NK-92 (cell line): ENCODE measurements around the gene HAGHL.
"Not testable (repeated sequence)": the region's sequence is repeated elsewhere in the genome, so short reads cannot be mapped to it uniquely, and the experiment has no call there.

Source experiments
- DNase-seq: peaks from one replicate; lab custom pipeline; 2025; ENCODE audit not compliant: unreplicated experiment; lab: John Stamatoyannopoulos, UW

HAGHL gene

DNA sequence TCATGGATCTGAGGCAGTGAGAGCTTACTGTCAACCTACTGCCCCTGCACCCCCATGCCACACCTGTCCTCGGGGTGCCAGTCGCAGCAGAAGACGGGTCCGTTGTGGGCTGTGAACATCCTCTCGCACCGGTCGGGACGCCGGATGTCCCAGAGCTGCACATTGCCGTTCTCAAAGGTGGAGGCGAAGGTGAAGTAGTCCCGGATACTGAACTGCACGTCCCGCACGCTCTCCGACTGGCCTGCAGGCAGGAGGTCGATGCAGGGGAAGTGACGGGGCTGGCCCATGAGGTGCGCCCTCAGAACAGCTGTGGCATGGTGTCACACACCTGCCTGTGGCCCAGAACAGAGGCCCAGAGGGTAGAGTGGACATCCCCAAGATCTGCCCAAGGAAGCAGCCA is 39.4 kb upstream of the HAGHL start:
- DNase-seq: no peak

DNA sequence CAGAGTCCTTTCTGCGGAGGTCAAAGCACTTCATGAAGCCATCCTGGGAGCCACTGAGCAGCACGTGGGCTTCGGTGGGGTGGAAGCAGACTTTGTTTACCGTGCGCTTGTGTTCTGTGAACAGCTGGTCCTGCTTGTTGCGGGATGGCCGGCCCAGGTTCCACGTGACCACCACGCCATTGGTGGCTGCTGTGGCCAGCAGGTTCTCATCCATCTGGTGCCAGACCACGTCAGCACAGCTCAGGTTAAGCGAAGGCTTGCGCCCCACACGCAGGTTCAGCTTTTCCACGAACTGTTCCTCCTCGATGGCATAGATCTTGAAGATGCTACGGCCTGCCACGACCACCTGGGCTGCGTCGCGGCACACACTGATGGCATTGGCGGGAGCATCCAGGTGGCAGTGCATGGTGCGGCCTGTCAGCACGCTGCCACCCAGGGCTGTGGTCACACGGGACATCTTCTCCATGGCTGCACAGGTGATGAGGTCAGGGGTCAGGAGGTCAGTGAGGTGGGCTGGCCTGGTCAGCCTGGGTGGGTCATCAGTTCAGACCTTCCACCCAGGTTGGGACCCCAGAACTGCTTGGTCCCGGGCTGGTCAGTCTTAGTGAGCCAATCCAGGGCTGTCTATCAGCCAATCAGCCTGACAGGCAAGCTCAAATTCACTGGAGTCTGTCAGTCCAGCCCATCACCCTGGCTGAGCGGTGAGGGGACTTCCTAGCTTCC is 37.6 kb upstream of the HAGHL start:
- no peak for DNase-seq

DNA sequence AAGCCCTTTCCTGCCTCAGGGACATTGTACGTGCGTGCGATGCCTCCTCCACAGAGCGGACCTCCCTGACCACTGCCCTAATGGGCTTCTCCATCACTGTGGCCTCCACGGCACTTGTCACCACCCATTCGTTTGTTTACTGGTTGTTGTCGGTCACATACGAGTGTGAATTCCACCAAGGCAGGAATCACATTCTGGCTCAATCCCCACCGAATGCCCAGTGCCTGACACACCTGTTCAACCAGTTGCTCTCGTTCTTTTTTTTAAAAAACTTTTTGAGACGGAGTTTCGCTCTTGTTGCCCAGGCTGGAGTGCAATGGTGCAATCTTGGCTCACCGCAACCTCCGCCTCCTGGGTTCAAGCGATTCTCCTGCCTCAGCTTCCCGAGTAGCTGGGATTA is 35.7 kb upstream of the HAGHL start:
- DNase-seq: not testable (repeated sequence)

DNA sequence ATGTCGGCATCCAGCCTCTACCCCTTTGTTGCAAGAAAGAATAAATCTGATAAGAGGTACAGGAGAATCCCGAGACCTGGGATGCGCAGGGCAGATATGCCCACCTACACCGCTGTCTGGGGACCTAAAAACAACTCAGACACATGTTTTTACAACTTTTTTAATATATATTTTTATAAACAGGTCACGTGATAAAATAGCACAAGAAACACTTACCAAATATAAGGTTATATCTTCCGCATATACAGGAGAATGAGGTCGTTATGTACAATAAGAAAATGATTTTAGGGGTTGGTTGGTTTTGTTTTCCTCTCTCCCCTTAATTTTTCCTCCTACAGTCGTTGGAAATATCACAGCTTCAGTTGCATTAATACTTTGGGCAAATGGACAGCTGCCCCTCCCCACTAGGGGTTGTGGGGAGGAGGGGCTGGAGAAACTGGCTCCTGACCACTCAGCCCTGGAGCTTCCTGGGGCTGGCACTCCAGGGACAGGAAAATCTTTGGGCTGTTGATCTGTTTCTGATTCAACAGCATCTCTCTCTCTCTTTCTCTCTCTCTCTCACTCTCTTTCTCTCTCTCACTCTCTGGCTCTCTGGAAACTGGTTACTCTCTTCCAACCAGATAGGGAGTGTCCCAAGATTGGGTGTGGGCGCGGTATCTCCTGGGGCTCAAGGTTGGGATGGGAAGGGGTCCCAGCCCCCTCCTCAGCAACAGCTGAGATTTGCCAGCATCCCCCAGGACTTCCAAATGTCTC is 34.4 kb upstream of the HAGHL start:
- no peak for DNase-seq

DNA sequence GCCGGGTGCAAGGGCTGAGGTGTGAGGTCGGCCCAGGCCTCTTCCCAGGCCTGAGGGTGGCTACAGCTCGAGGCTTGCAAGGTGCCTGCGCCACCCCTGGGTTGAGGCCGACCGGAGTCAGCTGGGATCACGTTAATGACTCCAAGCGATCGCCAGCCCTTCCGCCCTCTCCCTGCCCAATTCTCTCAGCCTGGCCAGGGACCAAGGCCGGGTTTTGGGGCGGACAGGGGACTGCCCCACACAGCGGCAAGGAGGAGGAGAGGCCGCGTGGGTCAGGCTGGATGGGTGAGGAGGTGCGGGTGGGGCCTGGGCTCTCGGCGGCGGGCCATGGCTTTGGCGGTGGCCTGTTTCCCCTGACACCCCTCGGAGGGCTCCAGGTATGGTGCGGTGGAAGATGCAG is 33.5 kb upstream of the HAGHL start:
- DNase-seq: no peak

DNA sequence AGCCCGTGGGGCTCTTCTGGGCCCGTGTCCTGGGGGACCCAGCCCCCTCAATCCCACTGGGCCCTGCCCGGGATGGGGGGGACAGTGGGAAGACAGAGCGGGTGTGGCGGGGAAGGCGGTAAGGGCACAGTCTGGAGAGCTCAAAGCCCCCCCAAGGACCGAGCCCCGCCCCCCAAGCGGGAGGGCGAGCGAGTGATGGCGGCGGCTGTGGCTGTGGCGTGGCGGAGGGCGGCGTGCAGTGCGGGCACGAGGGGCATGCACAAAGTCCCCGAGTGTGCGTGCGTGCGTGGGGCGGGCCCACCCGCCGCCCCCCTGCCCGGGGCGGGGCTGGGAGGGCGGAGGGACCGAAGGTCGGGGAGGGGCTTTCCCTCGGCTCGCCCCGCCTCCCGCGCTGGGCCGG is 33.1 kb upstream of the HAGHL start:
- DNase-seq: no peak

DNA sequence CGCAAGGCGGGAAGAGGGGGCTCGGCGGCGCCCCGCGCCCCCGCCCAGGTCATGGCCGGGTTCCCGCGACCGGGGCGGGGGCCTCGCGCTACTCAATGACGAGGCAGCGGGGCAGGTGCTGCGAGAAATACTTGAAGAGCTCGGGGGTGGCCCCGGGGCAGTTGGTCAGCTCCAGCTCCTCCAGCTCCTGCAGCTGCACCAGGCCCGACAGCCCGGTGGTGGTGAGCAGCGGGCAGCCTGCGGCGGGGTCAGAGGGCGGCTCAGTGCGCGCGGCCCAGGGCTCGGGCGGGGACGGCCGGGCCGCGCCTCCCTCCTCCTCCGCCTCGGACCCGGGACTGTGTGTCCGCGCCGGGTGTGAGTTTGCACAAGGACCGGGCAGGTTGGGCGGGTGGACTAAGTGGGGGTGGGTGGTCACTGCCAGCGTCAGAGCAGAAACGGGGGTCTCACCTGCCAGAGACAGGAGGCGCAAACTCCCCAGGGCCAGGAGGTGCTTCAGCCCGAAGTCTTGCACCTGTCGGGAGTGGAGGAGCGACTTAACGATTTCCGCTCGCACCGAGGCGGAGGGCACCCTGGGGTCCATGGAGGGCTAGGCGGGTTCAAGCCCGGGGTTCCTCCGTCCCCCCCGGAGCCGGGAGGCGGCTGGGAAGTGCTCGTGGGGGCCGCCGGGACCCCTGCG is 32.6 kb upstream of the HAGHL start:
- DNase-seq: no peak

DNA sequence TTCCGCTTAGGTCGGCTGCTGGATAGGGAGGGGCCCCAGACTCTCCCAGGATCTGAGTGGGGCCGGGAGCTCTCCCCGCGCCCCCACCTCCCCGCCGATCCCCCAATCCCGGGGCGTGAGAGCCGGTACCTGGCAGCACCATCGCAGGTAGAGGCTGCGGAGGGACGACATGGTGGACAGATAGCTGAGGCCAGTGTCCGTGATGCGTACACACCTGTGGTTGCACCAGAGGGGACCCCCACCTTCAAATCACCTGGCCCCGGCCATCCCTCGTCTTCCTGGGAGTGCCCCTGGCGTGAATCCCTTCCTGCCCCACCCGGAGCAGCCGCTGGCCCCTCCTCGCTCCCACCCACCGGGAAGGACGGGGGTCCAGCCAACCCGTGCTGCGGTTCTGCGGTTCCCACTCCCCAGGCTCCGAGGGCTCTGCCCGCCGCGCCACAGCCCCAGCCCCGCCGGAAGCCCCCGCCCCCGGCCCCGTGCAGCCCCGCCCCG is 32.0 kb upstream of the HAGHL start:
- no peak for DNase-seq

DNA sequence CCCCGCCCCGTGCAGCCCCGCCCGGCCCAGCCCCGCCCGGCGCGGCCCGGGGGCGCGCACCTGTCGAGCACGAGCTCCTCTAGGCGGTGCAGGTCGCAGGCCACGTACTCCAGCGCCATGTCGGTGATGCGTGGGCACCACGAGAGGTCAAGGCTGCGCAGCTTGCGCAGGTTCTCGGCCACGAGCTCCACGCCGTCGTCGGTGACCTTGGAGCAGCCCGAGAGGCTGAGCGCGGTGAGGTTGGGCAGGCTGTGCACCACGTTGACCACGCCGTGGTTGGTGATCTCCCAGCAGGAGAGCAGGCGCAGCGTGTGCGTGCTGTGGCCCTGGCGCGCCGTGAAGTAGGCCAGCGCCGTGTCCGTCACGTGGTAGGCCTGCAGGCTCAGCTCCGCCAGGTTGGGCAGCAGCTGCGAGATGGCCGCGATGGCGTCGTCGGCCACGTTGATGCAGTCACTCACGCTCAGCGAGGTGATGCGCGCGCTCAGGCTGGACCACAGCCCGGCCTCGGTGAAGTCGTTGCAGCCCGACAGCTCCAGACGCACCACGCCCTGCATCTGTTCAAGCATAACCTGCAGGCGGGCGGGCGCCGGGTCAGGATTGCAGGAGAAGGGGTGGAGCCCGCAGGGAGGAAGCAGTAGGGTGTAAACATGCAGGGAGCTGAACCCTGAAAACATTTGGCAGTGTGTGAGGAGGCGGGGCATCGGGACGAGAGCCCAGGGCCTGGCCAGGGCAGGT is 31.4 kb upstream of the HAGHL start:
- no peak for DNase-seq

DNA sequence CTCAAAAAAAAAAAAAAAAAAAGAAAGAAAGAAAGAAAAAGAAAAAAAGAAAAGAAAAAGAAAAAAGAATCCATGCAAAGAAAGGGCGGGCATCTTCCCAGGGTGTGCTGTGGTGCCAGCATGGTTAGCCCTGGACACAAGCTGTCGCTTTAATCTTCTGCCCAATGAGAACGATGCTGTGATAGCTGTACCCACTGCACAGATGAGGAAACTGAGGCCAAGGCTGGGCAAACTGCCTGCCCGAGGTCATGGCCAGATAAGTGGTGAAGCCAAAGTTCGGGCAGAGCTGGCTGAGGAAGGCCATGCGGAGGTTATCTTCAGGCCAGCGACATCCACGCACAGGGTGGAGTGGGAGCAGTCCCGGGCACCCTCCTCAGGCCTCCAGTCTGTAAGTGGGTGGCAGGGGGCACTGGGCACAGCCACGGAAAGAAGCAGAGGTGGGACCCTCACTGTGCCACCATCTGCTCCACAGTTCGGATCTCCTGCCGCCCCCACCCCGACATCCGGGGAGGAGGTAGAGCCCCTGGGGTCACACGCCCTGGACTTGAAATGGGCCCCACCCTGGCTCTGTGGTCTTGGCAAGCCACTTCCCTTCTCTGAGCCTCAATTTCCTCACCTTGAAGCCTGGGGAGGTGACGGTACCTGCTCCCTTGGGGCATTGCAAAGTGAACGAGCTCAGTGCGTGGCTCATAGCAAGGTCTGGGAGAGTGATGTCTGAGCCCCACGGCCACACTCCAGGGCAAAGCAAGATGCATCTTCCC is 27.8 kb upstream of the HAGHL start:
- no peak for DNase-seq

DNA sequence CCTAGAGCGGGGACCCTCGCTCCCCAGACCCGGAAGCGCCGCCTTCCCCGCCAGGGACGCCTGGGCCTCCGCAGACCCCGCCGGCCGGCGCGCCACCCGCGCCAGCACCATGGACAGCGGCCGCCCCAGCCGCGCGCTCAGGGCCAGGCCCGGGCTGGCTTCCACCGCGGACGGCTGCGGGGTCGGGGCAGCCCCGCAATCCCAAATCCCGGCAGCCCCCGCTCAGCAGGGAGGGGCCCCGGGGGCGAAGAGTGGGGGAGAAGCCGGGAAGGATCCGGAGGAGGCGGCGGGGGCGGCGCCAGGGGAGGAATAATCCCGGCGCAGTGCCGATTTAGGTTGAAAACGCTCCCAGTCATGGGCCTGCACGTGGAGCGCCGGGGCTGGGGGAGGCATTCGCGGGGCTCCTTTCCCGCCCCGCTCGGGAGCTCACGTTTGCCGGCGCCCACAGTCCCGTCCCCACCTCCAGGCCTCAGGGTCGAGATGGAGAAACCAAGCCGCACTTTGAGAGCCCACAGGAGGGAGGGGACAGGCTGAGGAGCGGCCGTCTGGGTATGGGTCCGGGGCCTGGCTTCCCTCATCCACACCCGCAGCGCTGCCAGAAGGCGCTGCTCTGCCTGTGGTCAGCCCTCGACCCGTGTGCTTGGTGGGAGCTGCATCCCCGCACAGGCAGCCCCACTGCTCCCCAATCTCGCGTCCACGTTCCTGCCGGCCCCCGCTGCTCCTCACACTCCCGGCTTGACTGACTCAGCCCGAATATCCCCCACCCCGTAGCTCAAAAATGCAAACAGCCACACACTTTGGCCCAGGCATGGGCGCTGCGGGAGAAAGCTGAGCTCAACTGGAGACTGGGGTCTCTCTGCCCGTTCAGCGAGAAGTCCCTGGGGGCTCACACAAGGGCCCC is 26.0 kb upstream of the HAGHL start:
- no peak for DNase-seq

DNA sequence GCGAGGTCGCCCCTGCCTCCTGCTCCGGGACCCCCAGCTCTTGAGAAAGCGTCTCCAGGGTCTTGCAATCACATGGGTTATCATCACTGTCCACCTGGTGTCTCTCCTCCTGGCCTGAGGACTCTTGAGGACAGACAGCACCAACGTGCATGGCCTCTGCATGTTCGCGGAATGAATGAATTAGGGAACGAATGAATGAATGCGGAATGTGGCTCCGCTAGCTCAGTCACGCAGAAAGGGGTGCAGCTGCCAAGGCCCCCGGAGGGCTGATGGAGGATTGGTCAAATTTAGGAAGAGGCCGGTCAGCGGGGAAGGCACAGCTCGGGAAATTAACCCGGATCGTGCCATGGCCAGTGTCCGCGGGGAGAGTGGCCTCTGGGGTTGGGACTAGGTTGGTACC is 24.6 kb upstream of the HAGHL start:
- no peak for DNase-seq

DNA sequence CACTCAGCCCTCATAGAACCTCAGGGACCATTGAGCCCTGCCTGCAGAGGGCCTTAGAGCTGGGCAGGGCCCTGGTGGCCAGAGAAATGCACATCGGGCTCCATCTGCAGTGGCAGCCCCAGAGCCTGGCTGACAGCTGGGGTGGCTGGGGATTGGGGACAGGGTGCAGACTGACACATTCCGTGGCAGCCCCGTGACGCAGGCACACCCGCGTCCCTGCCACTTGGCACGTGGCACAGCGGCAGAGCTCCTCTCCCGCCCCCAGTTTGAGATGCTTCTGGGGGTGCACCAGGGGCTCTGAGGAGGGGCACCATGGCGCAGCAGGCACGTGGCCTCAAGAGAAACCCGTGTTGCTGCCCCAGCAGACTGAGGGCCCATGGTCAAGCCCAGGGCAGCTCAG is 23.5 kb upstream of the HAGHL start:
- no peak for DNase-seq

DNA sequence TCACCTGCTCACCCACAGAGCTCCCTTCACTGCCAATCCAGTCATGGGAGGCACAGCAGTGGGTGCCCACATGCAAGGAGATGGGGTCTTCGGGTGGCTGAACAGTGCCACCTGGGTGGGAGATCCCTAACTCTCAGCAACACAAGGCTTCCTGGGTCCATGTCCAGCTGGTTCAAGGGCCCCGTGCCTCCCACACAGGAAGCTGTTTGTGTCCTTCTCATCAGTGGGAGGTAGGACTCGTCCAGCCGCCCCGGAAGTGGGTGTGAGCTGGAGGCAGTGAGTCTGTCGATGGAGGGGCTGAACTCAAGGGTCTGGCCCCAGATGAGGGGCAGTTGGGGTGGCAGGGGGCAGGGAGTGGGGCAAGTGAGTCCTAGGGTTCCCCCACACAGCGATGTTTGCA is 22.9 kb upstream of the HAGHL start:
- no peak for DNase-seq

DNA sequence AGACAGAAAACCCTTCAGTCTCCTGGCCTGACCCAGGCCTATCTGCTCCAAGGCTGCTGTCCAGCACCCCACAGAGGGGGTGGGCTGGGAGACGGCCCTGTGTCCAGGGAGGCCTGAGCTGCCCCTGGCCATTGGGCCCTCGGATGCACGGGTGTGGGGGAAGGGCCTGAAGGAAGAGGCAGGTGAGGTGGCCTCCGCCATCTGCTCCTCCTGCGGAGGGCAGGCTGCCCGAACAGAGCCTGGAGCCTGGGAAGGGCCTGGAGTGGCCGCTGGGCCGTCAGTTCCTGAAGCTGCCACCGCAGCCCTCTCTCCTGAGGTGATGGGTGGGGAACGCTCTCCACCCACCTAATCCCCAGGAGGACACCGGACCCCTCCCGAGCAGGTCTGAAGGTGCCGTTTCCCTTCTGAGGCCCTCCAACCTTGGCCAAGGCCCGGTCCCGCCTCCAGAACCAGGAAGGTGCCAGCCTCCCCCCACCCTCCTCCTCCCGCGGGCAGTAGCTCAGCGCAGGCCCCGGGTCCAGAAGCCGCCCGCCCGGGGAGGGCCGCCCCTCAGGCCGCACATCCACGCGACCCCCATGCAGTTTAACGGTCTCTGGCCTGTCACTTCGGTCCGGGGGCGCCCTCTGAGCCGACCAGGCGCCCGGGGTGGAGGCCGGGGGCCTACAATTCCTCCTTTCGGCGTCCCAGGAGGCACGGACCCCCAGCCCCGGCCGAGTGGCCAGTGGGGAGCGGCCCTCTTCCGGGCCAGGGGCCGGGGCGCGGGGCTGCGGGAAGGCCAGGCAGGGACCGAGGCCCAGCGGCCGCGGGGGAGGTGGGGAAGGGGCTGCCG is 22.1 kb upstream of the HAGHL start:
- no peak for DNase-seq

DNA sequence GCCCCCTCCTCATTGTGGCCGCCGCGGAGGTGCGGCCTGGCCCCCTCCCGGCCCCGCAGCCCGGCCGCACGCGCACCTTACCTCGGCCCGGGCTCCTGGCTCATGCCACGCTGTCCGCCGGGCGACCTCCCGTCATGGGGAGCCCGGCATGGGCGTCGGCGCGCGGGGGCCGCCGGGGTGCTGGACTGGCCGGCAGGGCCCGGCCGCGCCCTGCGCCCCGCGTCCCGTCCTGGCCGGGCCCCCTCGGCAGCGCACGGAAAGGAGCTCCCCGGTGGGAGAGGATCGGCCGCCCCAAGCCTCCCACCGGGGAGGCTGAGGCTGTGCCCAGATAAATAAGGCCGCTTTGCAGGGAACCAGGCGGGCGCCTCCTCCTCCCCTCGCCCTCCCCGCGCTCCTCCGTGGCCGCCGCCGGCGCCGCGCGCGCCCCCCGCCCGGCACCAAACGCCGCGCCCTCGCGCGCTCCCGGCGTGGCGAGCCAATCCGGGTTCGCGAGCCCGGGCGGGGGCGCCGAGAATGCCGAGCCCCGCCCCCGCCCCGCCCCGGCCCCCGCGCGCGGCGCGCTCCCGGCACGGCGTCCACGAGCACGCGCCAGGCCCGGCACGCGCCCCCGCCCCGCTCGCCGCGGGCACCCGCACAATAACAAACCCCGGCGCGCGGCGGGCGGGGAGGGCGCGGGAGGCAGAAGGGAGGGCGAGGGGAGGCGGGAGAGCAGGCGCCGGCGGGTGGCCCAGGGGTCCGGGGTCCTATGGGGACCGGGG is 21.3 kb upstream of the HAGHL start, which contains the start of gene FBXL16:
FBXL16 (minus strand) TSS at position 371 of the 758 bp plus-strand sequence. CDS start 8,396 bp downstream, outside the sequence.
- no peak for DNase-seq

DNA sequence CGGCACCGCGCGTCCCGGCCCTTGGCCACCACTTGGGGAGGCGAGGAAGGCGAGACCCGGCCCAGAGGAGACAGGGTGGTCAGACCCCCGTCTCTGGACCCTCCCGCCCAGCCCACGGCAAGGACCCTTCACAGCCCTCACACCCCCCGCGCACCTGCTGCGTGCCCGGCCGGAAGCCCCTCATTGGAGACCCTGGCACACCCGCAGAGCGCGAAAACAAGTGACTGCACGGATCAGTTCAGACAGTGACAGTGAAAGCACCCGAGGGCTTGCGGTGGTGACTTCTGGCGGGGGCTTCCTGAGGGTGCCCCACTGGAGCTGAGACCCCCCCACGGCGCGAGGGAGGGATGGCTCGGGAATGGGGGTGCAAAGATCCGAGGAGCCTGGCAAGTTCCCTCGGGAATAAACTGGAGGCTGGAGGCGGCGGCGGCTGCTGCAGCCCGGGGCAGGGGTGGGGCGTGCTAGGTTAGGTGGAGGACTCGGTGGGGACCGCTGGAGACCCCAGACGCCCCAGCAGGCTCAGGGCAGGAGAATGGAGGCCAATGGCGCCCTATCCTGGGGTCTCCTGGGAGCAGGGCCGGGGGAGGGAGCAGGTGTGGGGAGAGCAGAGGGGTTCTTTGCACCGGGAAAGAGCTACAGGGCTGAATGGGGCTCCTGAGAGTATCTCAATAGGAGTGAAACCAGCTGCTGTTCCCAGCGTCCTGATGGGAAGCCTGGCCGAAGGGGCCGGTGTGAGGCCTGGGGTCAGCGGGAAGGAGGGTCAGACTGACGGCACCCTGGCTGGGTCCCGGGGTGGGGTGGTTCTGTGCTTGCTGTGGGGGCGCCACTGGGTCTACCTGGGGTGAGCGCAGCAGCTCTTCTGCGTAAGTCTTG is 20.5 kb upstream of the HAGHL start:
- no peak for DNase-seq
